T1000 (cell line): ENCODE results near the gene ZKSCAN2.
A peak's percentile ranks its signal among the peaks of the same experiment; 100 is the strongest.

Source experiments
- DNase-seq: peaks from one replicate; lab custom pipeline; 2025; ENCODE audit warnings: mixed read lengths; lab: John Stamatoyannopoulos, UW

The ZKSCAN2 gene

DNA sequence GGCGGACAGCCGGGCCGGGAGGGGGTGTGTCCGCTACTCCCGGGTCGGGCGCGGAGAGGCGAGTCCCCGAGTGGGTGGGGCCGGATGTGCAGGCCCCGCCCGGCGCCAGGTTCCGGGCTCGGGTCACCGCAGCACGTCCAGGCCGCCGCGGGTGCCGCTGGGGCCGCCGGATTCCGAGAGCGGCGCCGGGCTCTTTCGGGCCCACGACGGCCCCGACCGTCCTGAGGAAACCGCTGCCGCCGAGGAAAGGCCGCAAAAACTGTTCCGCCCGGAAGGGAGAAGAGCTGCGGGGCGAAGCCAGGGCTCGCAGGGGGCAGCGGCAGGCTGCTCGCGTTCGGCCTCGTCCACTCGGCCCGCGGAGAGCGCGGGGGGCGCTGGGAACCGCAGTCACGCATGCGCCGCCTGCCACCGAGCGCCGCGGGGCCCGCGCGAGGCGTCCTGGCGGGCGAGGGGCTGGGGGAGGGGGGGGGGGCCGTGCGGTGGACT is at the start of gene ZKSCAN2:
ZKSCAN2 (minus strand) TSS at position 376 of the 486 bp plus-strand sequence. CDS start 718 bp downstream, outside the sequence.
- peak; percentile 91 for DNase-seq

- no peak for DNase-seq
Measured at GRCh38 chr16:25299792-25300590, 42.3 kb upstream of the ZKSCAN2 start.

GRCh38 chr16:25298165-25298872 is 40.7 kb upstream of the ZKSCAN2 start:
- DNase-seq, result no peak

GRCh38 chr16:25297151-25297787 is 39.6 kb upstream of the ZKSCAN2 start:
- DNase-seq, result no peak

- no peak for DNase-seq
Measured at GRCh38 chr16:25291580-25291979, 33.9 kb upstream of the ZKSCAN2 start.

DNA sequence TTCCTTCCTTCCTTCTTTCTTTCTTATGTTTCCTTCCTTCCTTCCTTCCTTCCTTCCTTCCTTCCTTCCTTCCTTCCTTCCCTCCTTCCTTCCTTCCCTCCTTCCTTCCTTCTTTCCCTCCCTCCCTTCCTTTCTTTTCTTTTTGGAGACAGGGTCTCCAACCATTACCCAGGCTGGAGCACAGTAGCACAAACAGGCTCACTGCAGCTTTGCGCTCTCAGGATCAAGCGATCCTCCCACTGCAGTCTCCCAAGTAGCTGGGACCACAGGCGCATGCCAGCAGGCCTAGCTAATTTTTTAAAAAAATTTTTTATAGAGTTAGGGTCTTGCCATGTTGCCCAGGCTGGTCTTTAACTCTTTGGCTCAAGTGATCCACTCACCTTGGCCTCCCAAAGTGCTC is 31.8 kb upstream of the ZKSCAN2 start:
- no peak for DNase-seq

DNA sequence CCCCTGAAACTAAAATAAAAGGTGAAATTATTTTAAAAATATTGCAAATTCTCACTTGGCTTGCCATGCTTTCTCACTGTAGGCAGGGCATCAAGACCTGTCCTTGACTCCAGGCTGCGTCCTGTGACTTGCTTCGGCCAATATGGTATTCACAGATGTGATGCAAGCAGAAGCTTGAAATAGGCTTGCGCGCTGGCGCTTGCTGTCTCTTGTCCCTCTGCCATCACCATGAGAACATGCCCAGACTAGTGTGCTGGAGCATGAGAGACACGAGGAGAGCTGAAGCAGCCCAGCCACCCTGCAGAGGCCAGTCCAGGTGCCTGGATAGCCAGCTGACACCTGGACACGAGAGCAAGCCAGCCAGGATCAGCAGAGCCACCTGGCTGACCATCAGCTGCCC is 21.8 kb upstream of the ZKSCAN2 start:
- no peak for DNase-seq

GRCh38 chr16:25271421-25271820 is 13.8 kb upstream of the ZKSCAN2 start:
- no peak for DNase-seq

- no peak for DNase-seq
Measured at GRCh38 chr16:25270577-25270976, 12.9 kb upstream of the ZKSCAN2 start.

GRCh38 chr16:25269879-25270278 is 12.2 kb upstream of the ZKSCAN2 start:
- no peak for DNase-seq

GRCh38 chr16:25265968-25266367 is 8.3 kb upstream of the ZKSCAN2 start:
- DNase-seq, result no peak

GRCh38 chr16:25264597-25264996 is 7.0 kb upstream of the ZKSCAN2 start:
- DNase-seq, result no peak

DNA sequence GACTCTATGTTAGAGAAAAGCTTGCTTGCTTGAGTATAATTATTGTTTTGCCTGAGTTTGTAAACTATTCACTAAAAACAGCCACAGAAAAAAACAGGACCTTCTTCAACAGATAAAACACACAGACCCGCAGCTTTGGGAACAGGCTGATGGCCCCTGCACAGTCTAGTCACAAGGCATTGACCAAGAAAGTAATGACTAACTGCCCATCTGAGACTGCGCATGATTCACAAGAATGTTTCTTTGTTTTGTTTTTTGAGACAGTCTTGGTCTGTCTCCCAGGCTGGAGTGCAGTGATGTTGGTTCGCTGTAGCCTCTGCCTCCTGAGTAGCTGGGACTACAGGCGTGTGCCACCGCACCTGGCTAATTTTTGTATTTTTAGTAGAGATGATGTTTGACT is 2.8 kb upstream of the ZKSCAN2 start:
- no peak for DNase-seq

GRCh38 chr16:25258861-25259179 is 1.2 kb upstream of the ZKSCAN2 start:
- no peak for DNase-seq

DNA sequence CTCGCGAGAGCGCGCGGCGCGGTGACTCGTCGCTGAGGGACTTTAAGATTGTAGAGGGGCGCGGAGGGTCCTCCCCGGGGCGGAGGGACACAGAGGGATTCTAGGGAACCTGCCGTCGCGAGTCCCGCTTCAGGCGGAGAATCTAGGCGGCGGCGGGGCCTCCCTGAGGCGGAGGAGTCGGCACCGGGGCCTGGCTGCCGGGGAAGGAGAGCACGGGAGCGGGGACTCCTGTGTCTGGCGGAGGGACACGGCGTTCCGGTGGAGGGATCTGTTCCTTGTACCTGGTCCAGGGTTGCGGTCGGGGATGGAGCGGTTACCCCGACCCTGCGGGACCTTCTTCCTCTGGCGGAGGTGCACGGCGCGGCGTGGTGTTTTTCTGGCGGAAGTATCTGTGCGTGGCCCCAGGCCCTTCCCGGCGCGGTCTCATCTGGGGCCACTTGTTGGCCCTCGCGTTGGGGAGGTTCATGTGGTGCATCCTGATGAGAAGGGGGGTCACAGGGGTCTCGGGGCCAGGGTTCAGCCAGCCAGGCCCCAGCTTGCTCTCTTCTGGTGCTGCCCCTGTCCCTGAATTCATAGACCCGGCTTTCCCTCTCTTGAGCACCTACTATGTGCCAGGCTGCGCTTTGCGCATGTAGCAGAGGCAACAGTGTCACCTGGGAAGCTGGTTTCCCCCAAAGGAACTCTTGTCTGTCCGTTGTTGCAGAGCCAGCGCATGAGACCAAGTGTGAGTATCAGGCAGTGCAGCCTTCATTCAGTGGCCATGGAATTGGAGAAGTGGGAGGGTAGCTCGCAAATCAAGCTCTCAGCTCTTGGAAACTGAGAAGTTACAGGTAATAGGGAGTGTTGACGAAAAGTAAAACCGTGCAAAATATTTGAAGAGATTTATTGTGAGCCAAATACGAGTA is 563 bp upstream of the ZKSCAN2 start:
- peak; percentile 91 for DNase-seq

GRCh38 chr16:25256695-25257469 is 763 bp downstream of the ZKSCAN2 start:
- no peak for DNase-seq

DNA sequence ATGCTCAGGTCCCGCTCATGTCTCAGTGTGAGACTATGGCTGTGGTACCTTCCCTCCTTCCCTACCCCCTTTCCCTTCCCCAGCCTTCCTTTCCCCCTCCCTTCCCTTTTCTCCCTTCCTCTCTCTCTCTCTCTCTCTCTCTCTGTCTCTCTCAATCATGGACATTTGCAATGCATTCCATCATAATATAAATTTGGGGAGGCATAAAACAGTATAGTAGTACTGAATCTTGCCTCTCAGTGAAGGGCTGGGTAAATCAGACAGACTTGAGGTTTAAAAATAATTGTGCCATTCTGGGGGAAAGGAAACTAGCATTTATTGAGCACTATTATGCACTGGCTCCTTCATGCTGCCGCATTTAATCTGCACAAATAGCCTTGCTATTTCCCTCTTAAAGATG is 4.3 kb downstream of the ZKSCAN2 start:
- DNase-seq, result no peak

DNA sequence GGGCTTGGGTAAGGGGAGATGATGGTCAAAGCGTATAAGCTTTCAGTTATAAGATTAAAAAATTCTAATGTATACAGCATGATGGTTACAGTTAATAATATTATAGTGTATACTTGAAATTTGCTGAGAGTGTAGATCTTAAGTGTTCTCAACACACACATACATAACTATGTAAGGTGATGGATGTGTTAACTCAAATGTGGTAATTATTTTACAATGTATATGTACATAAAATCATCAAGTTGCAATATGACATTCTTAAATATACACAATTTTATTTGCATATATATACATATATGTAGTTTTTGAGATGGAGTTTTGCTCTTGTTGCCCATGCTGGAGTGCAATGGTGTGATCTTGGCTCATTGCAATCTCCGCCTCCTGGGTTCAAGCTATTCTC is 7.2 kb downstream of the ZKSCAN2 start:
- DNase-seq, result no peak

DNA sequence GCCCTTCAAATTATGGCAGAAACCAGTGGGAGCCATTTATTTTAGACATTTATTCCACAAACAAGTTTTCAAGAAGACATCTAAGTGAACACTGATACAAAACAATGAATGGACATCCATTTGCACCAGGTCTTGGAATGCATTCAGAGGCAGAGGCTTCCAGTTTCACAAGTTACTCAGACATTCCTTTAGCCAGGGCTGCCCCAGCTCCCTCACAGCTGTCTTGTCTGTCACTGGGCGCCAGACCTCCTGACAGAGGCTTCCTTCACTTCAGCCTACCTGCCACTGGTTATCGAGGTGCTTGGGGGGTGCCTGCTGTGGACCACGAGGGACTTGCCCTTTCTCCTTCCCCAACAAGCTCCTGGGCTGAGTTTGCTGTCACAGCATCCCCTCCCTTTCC is 21.7 kb downstream of the ZKSCAN2 start:
- DNase-seq, result no peak

GRCh38 chr16:25228372-25228771 is 29.3 kb downstream of the ZKSCAN2 start:
- DNase-seq, result no peak

- no peak for DNase-seq
Measured at GRCh38 chr16:25224731-25225319, 32.8 kb downstream of the ZKSCAN2 start.
